Measurements from ENCODE around the gene ZBTB16. TPM values are rescaled to one million over a fixed set of nuclear protein-coding genes. Genes with fewer than 3 reads are reported as not detected.

Gene ZBTB16
- total RNA-seq, 1 donor from 2014 or later = 17.7 TPM

DNA sequence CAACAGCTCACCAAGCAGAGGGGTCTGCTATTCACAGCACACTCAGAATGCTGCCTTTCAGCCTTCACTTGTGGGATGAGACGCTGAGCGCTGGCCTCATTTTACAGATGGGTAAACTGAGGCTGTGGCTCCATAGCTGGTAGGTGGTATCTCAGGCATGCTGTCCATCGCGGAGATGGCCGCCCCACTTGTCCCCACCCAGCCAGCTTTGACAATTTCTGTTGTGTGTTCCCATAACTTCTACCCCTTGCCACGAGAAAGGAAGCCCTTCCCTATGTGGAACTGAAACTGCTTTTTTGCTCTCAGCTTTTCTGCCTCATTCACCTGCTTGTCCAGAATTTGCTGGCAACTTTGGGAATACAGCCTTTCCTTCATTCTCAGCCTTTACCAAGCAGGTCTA, 200.6 kb downstream of the ZBTB16 start:
- H3K4me1 Mint-ChIP-seq = peaks cover 54% of the 10 kb centered on the region
- TF ChIP-seq EZH2 (IDR thresholded peaks at IDR 0.05) (no peak), EZH2phosphoT487 (IDR thresholded peaks at IDR 0.05) (no peak)
- TF ChIP-seq, protein P1, sequence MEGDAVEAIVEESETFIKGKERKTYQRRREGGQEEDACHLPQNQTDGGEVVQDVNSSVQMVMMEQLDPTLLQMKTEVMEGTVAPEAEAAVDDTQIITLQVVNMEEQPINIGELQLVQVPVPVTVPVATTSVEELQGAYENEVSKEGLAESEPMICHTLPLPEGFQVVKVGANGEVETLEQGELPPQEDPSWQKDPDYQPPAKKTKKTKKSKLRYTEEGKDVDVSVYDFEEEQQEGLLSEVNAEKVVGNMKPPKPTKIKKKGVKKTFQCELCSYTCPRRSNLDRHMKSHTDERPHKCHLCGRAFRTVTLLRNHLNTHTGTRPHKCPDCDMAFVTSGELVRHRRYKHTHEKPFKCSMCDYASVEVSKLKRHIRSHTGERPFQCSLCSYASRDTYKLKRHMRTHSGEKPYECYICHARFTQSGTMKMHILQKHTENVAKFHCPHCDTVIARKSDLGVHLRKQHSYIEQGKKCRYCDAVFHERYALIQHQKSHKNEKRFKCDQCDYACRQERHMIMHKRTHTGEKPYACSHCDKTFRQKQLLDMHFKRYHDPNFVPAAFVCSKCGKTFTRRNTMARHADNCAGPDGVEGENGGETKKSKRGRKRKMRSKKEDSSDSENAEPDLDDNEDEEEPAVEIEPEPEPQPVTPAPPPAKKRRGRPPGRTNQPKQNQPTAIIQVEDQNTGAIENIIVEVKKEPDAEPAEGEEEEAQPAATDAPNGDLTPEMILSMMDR (IDR thresholded peaks at IDR 0.05) = no peak
- peaks cover 37% of the 10 kb centered on the region for H3F3A ChIP-seq (ENCODE audit: low read depth)
- H4K20me1 ChIP-seq (ENCODE audit: low read depth) = peaks cover 9% of the 10 kb centered on the region
- H3K79me2 ChIP-seq (ENCODE audit: low read depth) = no peaks in the 10 kb centered on the region
- no peak for DNase-seq (ENCODE audit: low spot score)
- H3K36me3 Mint-ChIP-seq = no peaks in the 10 kb centered on the region
- H3K36me3 ChIP-seq = no peaks in the 10 kb centered on the region
- peak overlapping the region; percentile 22 for H3K4me2 ChIP-seq
- H3K9ac ChIP-seq = no peak overlapping the region
- H3K9me3 Mint-ChIP-seq = no peaks in the 10 kb centered on the region
- H3K27me3 ChIP-seq = no peaks in the 10 kb centered on the region
- H3K4me1 ChIP-seq = peaks cover 56% of the 10 kb centered on the region
- no peak overlapping the region for H2AFZ ChIP-seq (replicated peaks)
- H3K27ac Mint-ChIP-seq = peak overlapping the region; percentile 93
- peaks cover 17% of the 10 kb centered on the region for H3K27me3 Mint-ChIP-seq (ENCODE audit: insufficient read depth, low read depth)
- H3K4me3 ChIP-seq = no peak overlapping the region
- H3K27ac ChIP-seq = no peak overlapping the region
- no peaks in the 10 kb centered on the region for H3K9me3 ChIP-seq (ENCODE audit: low read depth)
- no peak overlapping the region for H3K4me3 Mint-ChIP-seq

DNA sequence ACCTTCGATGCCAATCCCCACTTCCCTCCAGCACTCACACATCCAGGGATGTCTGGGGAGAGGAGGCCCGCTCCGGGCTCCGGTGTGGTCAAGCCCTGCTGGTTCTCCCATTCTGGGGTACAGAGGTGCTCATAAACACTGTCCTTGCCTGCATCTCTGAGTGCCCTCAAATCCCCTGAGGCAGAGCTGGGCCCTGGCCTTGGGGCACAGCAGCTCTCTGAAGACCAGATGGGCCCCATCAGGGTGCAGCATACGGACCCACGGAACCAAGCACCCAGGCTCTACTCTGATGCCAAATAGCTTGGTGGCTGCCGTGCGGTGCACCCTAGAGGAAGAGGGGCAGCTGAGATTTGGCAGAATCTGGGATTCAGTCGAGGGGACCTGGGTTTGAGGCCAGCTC, 201.0 kb downstream of the ZBTB16 start:
- Histone ChIP-seq H3K9me3 (ENCODE audit: low read depth) (no peaks in the 10 kb centered on the region), H3K27me3 (no peaks in the 10 kb centered on the region), H4K20me1 (ENCODE audit: low read depth) (peaks cover 9% of the 10 kb centered on the region), H2AFZ (replicated peaks) (no peak overlapping the region), H3K4me1 (peaks cover 52% of the 10 kb centered on the region), H3K27ac (no peak overlapping the region), H3K4me2 (no peak overlapping the region), H3K4me3 (no peak overlapping the region), H3K36me3 (no peaks in the 10 kb centered on the region), H3F3A (ENCODE audit: low read depth) (peaks cover 36% of the 10 kb centered on the region), H3K79me2 (ENCODE audit: low read depth) (no peaks in the 10 kb centered on the region), H3K9ac (no peak overlapping the region)
- Mint-ChIP-seq H3K4me3 (no peak overlapping the region), H3K36me3 (no peaks in the 10 kb centered on the region), H3K9me3 (no peaks in the 10 kb centered on the region), H3K27me3 (ENCODE audit: insufficient read depth, low read depth) (peaks cover 17% of the 10 kb centered on the region), H3K4me1 (peaks cover 50% of the 10 kb centered on the region), H3K27ac (peak overlapping the region; percentile 93)
- no peak for TF ChIP-seq EZH2phosphoT487 (IDR thresholded peaks at IDR 0.05)
- no peak for TF ChIP-seq EZH2 (IDR thresholded peaks at IDR 0.05)
- TF ChIP-seq, protein P1 (IDR thresholded peaks at IDR 0.05) = no peak
- no peak for DNase-seq (ENCODE audit: low spot score)

DNA sequence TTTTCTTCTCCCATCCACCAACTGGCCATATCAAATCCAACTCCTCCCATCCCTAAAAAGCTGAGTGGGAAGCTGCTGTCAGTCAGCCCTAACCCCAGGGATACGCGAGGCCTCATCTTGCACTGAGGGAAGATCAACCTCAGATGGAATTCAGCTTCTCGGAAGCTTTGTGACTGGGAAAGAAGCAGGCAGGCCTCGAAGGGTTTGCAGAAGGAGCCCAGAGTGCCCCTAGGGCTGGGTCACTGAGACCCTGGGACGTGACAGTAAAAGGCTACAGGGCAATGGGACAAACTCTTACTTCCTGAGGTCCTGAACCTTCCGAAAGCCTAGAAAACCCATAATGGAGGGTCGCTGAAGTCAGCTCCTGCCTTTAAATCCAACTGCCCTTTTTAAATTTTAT, 202.3 kb downstream of the ZBTB16 start:
- H3K27me3 ChIP-seq = no peaks in the 10 kb centered on the region
- H3K36me3 Mint-ChIP-seq = no peaks in the 10 kb centered on the region
- no peak overlapping the region for H2AFZ ChIP-seq (replicated peaks)
- no peak overlapping the region for H3K4me2 ChIP-seq
- TF ChIP-seq, protein P1 (IDR thresholded peaks at IDR 0.05) = no peak
- TF ChIP-seq EZH2phosphoT487 (IDR thresholded peaks at IDR 0.05) (no peak), EZH2 (IDR thresholded peaks at IDR 0.05) (no peak)
- no peaks in the 10 kb centered on the region for H3K9me3 Mint-ChIP-seq
- peaks cover 9% of the 10 kb centered on the region for H4K20me1 ChIP-seq (ENCODE audit: low read depth)
- no peaks in the 10 kb centered on the region for H3K9me3 ChIP-seq (ENCODE audit: low read depth)
- no peak overlapping the region for H3K27ac Mint-ChIP-seq
- no peak for DNase-seq (ENCODE audit: low spot score)
- H3K36me3 ChIP-seq = no peaks in the 10 kb centered on the region
- peaks cover 23% of the 10 kb centered on the region for H3F3A ChIP-seq (ENCODE audit: low read depth)
- peaks cover 17% of the 10 kb centered on the region for H3K27me3 Mint-ChIP-seq (ENCODE audit: insufficient read depth, low read depth)
- H3K4me1 ChIP-seq = peaks cover 39% of the 10 kb centered on the region
- no peak overlapping the region for H3K4me3 Mint-ChIP-seq
- no peak overlapping the region for H3K9ac ChIP-seq
- peaks cover 37% of the 10 kb centered on the region for H3K4me1 Mint-ChIP-seq
- no peaks in the 10 kb centered on the region for H3K79me2 ChIP-seq (ENCODE audit: low read depth)
- no peak overlapping the region for H3K4me3 ChIP-seq
- no peak overlapping the region for H3K27ac ChIP-seq

Data from neural progenitor cell (in vitro differentiated cells).